ENCODE measurements around the gene CCPG1.

Gene CCPG1

DNA sequence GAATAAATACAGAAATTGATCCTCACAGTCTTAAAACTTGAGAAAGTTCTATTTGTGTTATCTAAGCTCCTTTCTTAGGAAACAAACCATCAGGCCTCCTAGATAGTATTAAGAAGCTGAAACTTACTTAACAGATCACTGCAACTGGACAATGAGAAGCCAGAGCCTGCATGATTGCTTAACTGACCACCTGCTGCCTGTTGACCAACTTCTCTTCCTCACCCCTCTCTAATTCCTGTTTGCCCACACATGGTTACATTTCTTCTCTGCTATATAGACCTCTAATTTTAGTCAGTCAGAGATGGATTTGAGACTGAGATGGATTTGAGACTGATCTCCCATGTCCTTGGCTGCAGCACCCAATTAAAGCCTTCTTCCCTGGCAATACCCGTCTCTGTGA, 13.5 kb downstream of the CCPG1 start:
- TF ChIP-seq, protein P1, sequence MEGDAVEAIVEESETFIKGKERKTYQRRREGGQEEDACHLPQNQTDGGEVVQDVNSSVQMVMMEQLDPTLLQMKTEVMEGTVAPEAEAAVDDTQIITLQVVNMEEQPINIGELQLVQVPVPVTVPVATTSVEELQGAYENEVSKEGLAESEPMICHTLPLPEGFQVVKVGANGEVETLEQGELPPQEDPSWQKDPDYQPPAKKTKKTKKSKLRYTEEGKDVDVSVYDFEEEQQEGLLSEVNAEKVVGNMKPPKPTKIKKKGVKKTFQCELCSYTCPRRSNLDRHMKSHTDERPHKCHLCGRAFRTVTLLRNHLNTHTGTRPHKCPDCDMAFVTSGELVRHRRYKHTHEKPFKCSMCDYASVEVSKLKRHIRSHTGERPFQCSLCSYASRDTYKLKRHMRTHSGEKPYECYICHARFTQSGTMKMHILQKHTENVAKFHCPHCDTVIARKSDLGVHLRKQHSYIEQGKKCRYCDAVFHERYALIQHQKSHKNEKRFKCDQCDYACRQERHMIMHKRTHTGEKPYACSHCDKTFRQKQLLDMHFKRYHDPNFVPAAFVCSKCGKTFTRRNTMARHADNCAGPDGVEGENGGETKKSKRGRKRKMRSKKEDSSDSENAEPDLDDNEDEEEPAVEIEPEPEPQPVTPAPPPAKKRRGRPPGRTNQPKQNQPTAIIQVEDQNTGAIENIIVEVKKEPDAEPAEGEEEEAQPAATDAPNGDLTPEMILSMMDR (IDR thresholded peaks at IDR 0.05): no peak
- no peak for TF ChIP-seq ZFX (IDR thresholded peaks at IDR 0.05; ENCODE audit: borderline replicate concordance)
- no peak overlapping the region for H3K27ac ChIP-seq

DNA sequence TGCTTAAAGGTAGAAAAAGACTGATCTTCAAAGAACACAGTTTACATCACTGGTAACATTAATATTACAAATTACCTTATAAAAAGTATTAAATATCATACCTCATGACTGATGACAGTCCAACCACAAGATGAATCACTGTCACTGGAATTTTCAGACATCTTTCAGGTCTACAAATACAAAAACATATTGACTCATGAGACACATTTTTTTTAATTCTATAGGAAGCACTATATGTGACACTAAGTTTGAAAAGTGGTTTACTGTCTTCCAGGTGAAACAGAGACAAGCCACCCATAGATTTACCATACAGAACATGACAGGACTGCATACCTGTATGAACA, 18.9 kb downstream of the CCPG1 start:
- H3K27ac ChIP-seq: no peak overlapping the region
- TF ChIP-seq, protein P1 (IDR thresholded peaks at IDR 0.05): no peak
- no peak for TF ChIP-seq ZFX (IDR thresholded peaks at IDR 0.05; ENCODE audit: borderline replicate concordance)

DNA sequence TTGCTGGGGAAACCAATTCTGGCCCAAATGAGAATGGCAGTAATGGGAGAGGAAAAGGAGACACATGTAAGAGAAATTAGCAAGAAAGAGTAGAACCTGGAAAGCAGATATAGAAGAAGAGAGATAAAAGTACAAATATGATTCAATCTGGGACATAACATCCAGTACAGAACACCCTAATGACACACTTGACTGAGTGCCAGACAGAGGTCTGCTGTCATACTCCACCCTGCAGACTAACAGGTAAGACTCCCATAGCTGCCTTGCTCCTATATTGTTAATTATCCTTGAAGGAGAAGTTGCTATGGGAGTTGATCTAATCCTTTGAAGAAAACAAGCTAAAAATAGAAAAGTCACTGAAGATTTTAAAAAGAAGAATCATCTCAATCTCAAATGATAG, 21.1 kb downstream of the CCPG1 start:
- TF ChIP-seq, protein P1 (IDR thresholded peaks at IDR 0.05): no peak
- H3K27ac ChIP-seq: no peak overlapping the region

DNA sequence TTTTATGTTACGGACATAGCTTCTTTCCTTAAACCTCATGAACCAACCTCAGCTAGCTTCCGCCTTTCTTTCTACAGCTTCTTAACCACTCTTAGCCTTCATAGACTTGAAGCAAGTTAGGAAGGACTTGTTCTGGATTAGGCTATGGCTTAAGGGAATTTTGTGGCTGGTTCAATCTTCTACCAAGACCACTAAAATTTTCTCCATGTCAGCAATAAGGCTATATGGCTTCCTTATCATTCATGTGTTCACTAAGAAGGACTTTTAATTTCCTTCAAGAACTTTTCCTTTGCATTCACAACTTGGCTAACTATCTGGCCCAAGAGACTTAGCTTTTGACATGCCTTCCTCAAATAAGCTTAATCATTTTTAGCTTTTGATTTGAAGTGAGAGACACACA, 24.5 kb downstream of the CCPG1 start:
- H3K27ac ChIP-seq: no peak overlapping the region
- no peak for TF ChIP-seq ZFX (IDR thresholded peaks at IDR 0.05; ENCODE audit: borderline replicate concordance)
- TF ChIP-seq, protein P1 (IDR thresholded peaks at IDR 0.05): no peak

DNA sequence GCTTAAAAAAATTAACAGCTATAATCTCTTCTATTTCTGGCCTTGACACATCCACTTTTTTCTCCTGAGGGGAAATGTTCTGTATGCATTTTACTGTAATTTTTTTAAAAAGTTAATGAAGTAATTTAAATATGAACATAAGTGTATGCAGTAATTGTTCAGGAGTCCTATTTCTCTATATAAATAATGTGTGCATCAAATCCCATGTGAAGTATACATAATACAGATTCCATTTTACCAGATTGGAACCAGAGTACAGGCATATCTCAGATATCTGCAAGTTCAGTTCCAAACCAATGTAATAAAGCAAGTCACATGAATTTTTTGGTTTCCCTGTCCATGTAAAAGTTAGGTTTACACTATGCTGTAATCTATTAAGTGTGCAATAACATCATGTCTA, 26.6 kb downstream of the CCPG1 start:
- no peak overlapping the region for H3K27ac ChIP-seq
- no peak for TF ChIP-seq ZFX (IDR thresholded peaks at IDR 0.05; ENCODE audit: borderline replicate concordance)
- TF ChIP-seq, protein P1 (IDR thresholded peaks at IDR 0.05): no peak

DNA sequence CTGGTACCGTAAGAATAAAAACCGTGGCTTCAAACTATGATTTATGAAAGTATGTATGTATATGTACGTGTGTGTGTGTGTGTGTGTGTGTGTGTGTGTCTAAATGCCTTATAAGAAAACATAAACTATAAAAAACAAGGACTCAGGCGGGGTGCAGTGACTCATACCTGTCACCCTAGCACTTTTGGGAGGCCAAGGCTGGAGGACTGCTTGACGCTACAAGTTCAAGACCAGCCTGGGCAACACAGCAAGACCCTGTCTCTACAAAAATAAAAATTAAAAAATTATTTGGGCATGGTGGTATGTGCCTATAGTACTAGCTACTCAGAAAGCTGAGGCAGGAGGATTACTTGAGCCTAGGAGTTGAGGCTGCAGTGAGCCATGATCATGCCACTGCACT, 29.1 kb downstream of the CCPG1 start:
- H3K27ac ChIP-seq: no peak overlapping the region
- TF ChIP-seq ZFX (IDR thresholded peaks at IDR 0.05; ENCODE audit: borderline replicate concordance): no peak
- TF ChIP-seq, protein P1 (IDR thresholded peaks at IDR 0.05): no peak

DNA sequence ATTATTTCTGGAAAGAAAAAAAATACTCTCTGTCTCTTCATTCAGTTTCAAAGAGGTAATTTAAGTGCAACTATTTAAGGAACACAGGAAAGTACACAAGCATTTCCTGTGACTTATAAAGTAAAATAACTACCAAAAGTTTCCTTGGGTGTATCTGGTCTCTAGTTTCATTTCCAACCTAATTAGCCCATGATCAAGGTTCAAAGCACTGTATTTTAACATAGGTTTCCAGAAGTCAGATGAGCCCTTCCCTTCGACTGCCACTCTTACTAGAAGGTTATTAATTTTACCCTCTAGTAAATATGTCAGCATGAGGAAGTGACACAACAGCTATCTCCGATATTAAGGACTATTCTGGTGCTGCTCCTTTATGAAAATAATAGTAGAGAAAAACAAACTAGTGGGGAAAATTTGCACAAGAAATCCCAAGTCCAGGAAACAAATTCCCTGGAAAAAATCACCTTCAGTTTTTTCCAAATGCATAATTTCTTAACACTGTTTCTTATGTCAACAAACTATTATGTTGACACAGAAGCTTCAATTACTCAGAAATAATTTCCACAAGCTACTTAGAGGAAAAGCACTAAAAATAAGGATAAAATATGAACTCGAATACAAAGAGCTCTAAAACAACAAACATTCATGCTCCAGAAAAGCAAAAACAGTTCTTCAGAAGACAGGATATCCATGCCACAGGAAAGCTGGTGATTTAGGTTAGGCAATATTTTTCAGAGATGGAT, 35.3 kb downstream of the CCPG1 start:
- TF ChIP-seq ZFX (IDR thresholded peaks at IDR 0.05; ENCODE audit: borderline replicate concordance): no peak
- TF ChIP-seq, protein P1 (IDR thresholded peaks at IDR 0.05): no peak
- no peak overlapping the region for H3K27ac ChIP-seq
